ENCODE results near the gene TSC22D4. TPM values are rescaled to one million over a fixed set of nuclear protein-coding genes. Genes with fewer than 3 reads are reported as not detected.
A peak's percentile ranks its signal among the peaks of the same experiment; 100 is the strongest.

TSC22D4 gene
- total and polyA plus RNA-seq, 9 of the 15 experiments (the other 6 are each of a cell fraction or from before 2014, with no cell fraction given): 0.37 to 107 (median 28.7) TPM

GRCh38 chr7:100478958-100479660 lies at the start of gene TSC22D4 (continued):
- TF ChIP-seq ATF2 (CRISPR knock-in tag; IDR thresholded peaks at IDR 0.05) (no peak), MYBL2 (IDR thresholded peaks at IDR 0.05; ENCODE audit: low read depth) (no peak), MYBL2 (CRISPR knock-in tag; IDR thresholded peaks at IDR 0.05; ENCODE audit: borderline replicate concordance) (no peak), FOXA3 (CRISPR knock-in tag; conservative IDR thresholded peaks at IDR 0.05 in 1 of 2, IDR thresholded peaks at IDR 0.05 in 1 of 2) (peak in 1 of 2 experiments; percentile 82; a peak in 2 of 4 replicates), ZBTB12 (CRISPR knock-in tag; IDR thresholded peaks at IDR 0.05) (no peak), SOX6 (IDR thresholded peaks at IDR 0.05) (peak; percentile 64), SIN3A (IDR thresholded peaks at IDR 0.05; ENCODE audit: borderline replicate concordance in 2 of 2, control insufficient read depth in 1 of 2, low read depth in 2 of 2, low read length in 2 of 2) (peak; percentile 95 to 98), ZNF589 (CRISPR knock-in tag; IDR thresholded peaks at IDR 0.05; ENCODE audit: low read depth) (no peak), ZFP30 (CRISPR knock-in tag; IDR thresholded peaks at IDR 0.05; ENCODE audit: borderline replicate concordance) (no peak), ZNF324 (CRISPR knock-in tag; IDR thresholded peaks at IDR 0.05) (no peak), UBTF (IDR thresholded peaks at IDR 0.05; ENCODE audit: borderline replicate concordance in 1 of 2, low read depth in 2 of 2, low read length in 2 of 2) (0 out of 4 replicates have a peak, but pooled peaks of 1 of the 2 experiments have one; percentile 77), RBFOX2 (IDR thresholded peaks at IDR 0.05; ENCODE audit: low read depth, low read length) (peak; percentile 87), XRCC5 (IDR thresholded peaks at IDR 0.05; ENCODE audit: low read depth, low read length) (peak; percentile 79; the same call in 1 of the 2 replicates), ATF4 (CRISPR knock-in tag; IDR thresholded peaks at IDR 0.05) (no peak), TRIM24 (IDR thresholded peaks at IDR 0.05) (peak; percentile 76 to 83), ARID3A (IDR thresholded peaks at IDR 0.05; ENCODE audit: borderline replicate concordance, low read depth, low read length) (no peak), ZNF311 (CRISPR knock-in tag; IDR thresholded peaks at IDR 0.05) (no peak)

All from K562 (cell line).